Measurements from ENCODE around the gene GSK3A.

GRCh38 chr19:42224940-42225717, 17.3 kb downstream of the GSK3A start:
- TF ChIP-seq GATA3 (IDR thresholded peaks at IDR 0.05; ENCODE audit: low read depth, low read length) (no peak), GATA2 (IDR thresholded peaks at IDR 0.05; ENCODE audit: low read depth, low read length) (no peak)

Measured in SH-SY5Y (cell line).